H1 (cell line): ENCODE data around the gene POLR3E. TPM values are rescaled to one million over a fixed set of nuclear protein-coding genes. Genes with fewer than 3 reads are reported as not detected.

Experiments
- CTCF ChIA-PET: fragments of 300-600 bp; sonication (Branson Sonifier 250); formaldehyde crosslinking; loops from one replicate; lab custom pipeline; 2021; ENCODE audit not compliant: partially characterized antibody; lab: Charles Lee
- POLR2A ChIA-PET: fragments of 300-600 bp; sonication (Branson Sonifier 250); formaldehyde crosslinking; loops from one replicate; lab custom pipeline; 2021; ENCODE audit warnings: inconsistent platforms; ENCODE audit not compliant: partially characterized antibody; lab: Charles Lee
- DNase-seq, 2 experiments: peaks; one replicate each; pipeline versions ENCODE4 v3.0.0 to v3.0.0-alpha.2; 2010 to 2022; ENCODE audit warnings: low spot score in 2 of 2, low read depth in 1 of 2, mixed read lengths in 1 of 2
- FAIRE-seq: peaks from 2 replicates; lab custom pipeline; 2011; peaks lifted over from hg19 to GRCh38; lab: Jason Lieb, UNC
- H2AFZ ChIP-seq: 2 replicates; pipeline ENCODE4 v1.8.1; 2012; ENCODE audit warnings: low read length, inconsistent platforms
- H2AK5ac ChIP-seq: 2 replicates; pipeline ENCODE4 v1.6.1; 2013; ENCODE audit warnings: low read depth, low read length
- H2BK120ac ChIP-seq: replicated peaks from 2 replicates; pipeline ENCODE3; 2013; ENCODE audit warnings: low read depth, low read length, inconsistent platforms
- H2BK12ac ChIP-seq: 2 replicates; pipeline ENCODE4 v1.6.1; 2013; ENCODE audit warnings: low read depth, low read length
- H2BK15ac ChIP-seq: 2 replicates; pipeline ENCODE4 v1.6.1; 2013; ENCODE audit warnings: low read length
- H2BK20ac ChIP-seq: 2 replicates; pipeline ENCODE4 v1.6.1; 2013; ENCODE audit warnings: low read length
- H2BK5ac ChIP-seq: 2 replicates; pipeline ENCODE4 v1.6.1; 2013; ENCODE audit warnings: low read depth, low read length
- H3K14ac ChIP-seq: 2 replicates; pipeline ENCODE4 v1.6.1; 2013; ENCODE audit warnings: inconsistent platforms; ENCODE audit not compliant: insufficient read length
- H3K18ac ChIP-seq: 2 replicates; pipeline ENCODE4 v1.6.1; 2013; ENCODE audit warnings: low read length; ENCODE audit errors: extremely low read depth
- H3K23ac ChIP-seq: 2 replicates; pipeline ENCODE4 v1.6.1; 2013; ENCODE audit warnings: inconsistent platforms; ENCODE audit not compliant: insufficient read length
- H3K23me2 ChIP-seq: 2 replicates; pipeline ENCODE4 v1.6.1; 2013; ENCODE audit warnings: low read depth, low read length
- H3K27ac ChIP-seq: 2 replicates; pipeline ENCODE4 v1.6.1; 2011; ENCODE audit warnings: low read depth, low read length, inconsistent platforms
- H3K27me3 ChIP-seq, 4 experiments: replicated peaks in 1 of 4; 1 replicate in 1 of 4; 2 replicates in 3 of 4; pipeline versions ENCODE4 v1.6.1 to v1.8.1; 2011 to 2013; ENCODE audit warnings: low read length in 3 of 4, mild to moderate bottlenecking in 3 of 4, inconsistent platforms in 2 of 4, mixed read lengths in 2 of 4, moderate library complexity in 1 of 4; ENCODE audit not compliant: control insufficient read depth in 3 of 4, insufficient read depth in 3 of 4; ENCODE audit errors: extremely low read depth in 1 of 4
- H3K36me3 ChIP-seq, 4 experiments: 2 replicates each; pipeline versions ENCODE4 v1.6.1 to v1.8.1; 2011 to 2013; ENCODE audit warnings: mild to moderate bottlenecking in 4 of 4, low read length in 3 of 4, moderate library complexity in 2 of 4, control low read depth in 1 of 4, inconsistent platforms in 1 of 4; ENCODE audit not compliant: insufficient read depth in 4 of 4, control insufficient read depth in 2 of 4
- H3K4ac ChIP-seq: replicated peaks from 2 replicates; pipeline ENCODE3; 2013; ENCODE audit warnings: low read length, low read depth, mixed read lengths, inconsistent platforms; ENCODE audit not compliant: insufficient read length
- H3K4me1 ChIP-seq, 4 experiments: replicated peaks in 1 of 4; 1 replicate in 1 of 4; 2 replicates in 3 of 4; pipeline versions ENCODE4 v1.6.1 to v1.8.1; 2011 to 2013; ENCODE audit warnings: low read length in 3 of 4, inconsistent platforms in 2 of 4, mixed read lengths in 1 of 4; ENCODE audit not compliant: insufficient read depth in 4 of 4, control insufficient read depth in 3 of 4
- H3K4me2 ChIP-seq, 2 experiments: 2 replicates each; pipeline versions ENCODE4 v1.6.1 to v1.8.1; 2011 to 2013; ENCODE audit warnings: low read depth in 2 of 2, low read length in 2 of 2, control low read depth in 1 of 2, inconsistent platforms in 1 of 2, mild to moderate bottlenecking in 1 of 2; ENCODE audit not compliant: insufficient read depth in 1 of 2
- H3K4me3 ChIP-seq, 4 experiments: fragments of 200-600, 300-600 bp in 1 of 4; sonication (generic), shearing (Covaris generic), sonication (Bioruptor Twin) in 1 of 4; 2 replicates each; pipeline versions ENCODE4 v1.5.1 to v1.8.1; 2011 to 2016; ENCODE audit warnings: low read length in 4 of 4, low read depth in 3 of 4, control low read depth in 2 of 4, inconsistent platforms in 2 of 4, mild to moderate bottlenecking in 2 of 4, mixed read lengths in 1 of 4, moderate library complexity in 1 of 4; ENCODE audit not compliant: insufficient read depth in 2 of 4; ENCODE audit errors: extremely low read depth in 1 of 4
- H3K56ac ChIP-seq: replicated peaks from 2 replicates; pipeline ENCODE3; 2013; ENCODE audit warnings: low read depth, mild to moderate bottlenecking, mixed read lengths, low read length, inconsistent platforms; ENCODE audit not compliant: insufficient read length
- H3K79me1 ChIP-seq: 2 replicates; pipeline ENCODE4 v1.6.1; 2013; ENCODE audit warnings: low read depth, low read length, control low read depth
- H3K79me2 ChIP-seq, 2 experiments: 2 replicates each; pipeline versions ENCODE4 v1.6.1 to v1.8.1; 2012 to 2013; ENCODE audit warnings: low read length in 2 of 2, mild to moderate bottlenecking in 2 of 2, inconsistent platforms in 1 of 2; ENCODE audit not compliant: insufficient read depth in 2 of 2, control insufficient read depth in 1 of 2
- H3K9ac ChIP-seq, 4 experiments: replicated peaks in 1 of 4; 1 replicate in 1 of 4; 2 replicates in 3 of 4; pipeline versions ENCODE4 v1.6.1 to v1.8.1; 2011 to 2013; ENCODE audit warnings: low read depth in 3 of 4, low read length in 3 of 4, control low read depth in 2 of 4, mild to moderate bottlenecking in 2 of 4, moderate library complexity in 2 of 4, inconsistent platforms in 1 of 4; ENCODE audit errors: extremely low read depth in 1 of 4
- H3K9me3 ChIP-seq, 2 experiments: 2 replicates each; pipeline versions ENCODE4 v1.6.1 to v1.8.1; 2012 to 2013; ENCODE audit warnings: mild to moderate bottlenecking in 2 of 2, moderate library complexity in 2 of 2, control low read depth in 1 of 2, inconsistent platforms in 1 of 2, low read depth in 1 of 2, low read length in 1 of 2, mixed read lengths in 1 of 2; ENCODE audit not compliant: insufficient read depth in 2 of 2
- H4K20me1 ChIP-seq, 2 experiments: replicated peaks in 1 of 2; 2 replicates each; pipeline versions ENCODE3 to v1.8.1; 2011 to 2013; ENCODE audit warnings: inconsistent platforms in 2 of 2, low read length in 2 of 2, mild to moderate bottlenecking in 1 of 2; ENCODE audit not compliant: insufficient read depth in 2 of 2, control insufficient read depth in 1 of 2
- H4K5ac ChIP-seq: 2 replicates; pipeline ENCODE4 v1.6.1; 2013; ENCODE audit warnings: low read length, low read depth, mixed read lengths, inconsistent platforms; ENCODE audit not compliant: insufficient read length
- H4K8ac ChIP-seq: 2 replicates; pipeline ENCODE4 v1.8.0; 2013; ENCODE audit warnings: mild to moderate bottlenecking, moderate library complexity, low read length, inconsistent platforms; ENCODE audit not compliant: insufficient read depth; ENCODE audit errors: extremely low read depth
- H4K91ac ChIP-seq: replicated peaks from 2 replicates; pipeline ENCODE3; 2013; ENCODE audit warnings: low read length, mixed read lengths, inconsistent platforms; ENCODE audit not compliant: insufficient read length
- FOSL1 ChIP-seq: IDR thresholded peaks from 2 replicates; pipeline ENCODE4 v1.6.1; 2011; ENCODE audit warnings: mild to moderate bottlenecking, low read depth, low read length, moderate library complexity; ENCODE audit not compliant: insufficient read depth
- KDM1A ChIP-seq: fragments of 200-600, 300-600 bp; sonication (generic); IDR thresholded peaks from 2 replicates; pipeline ENCODE4 v1.7.1; 2016; ENCODE audit warnings: mild to moderate bottlenecking, low read length, borderline replicate concordance
- WGBS, 2 experiments: shearing (Covaris generic) in 1 of 2; methylation state at CpG; one replicate each; pipeline versions ENCODE4 v1.1.6 to v1.1.7; 2013 to 2015; ENCODE audit warnings: low lambda C conversion rate in 2 of 2, mixed read lengths in 2 of 2, inconsistent platforms in 1 of 2, low coverage in 1 of 2, missing lambda C conversion rate in 1 of 2; ENCODE audit not compliant: insufficient replicate concordance in 2 of 2, insufficient coverage in 1 of 2, insufficient read length in 1 of 2; ENCODE audit errors: extremely low coverage in 1 of 2, missing lambda C conversion rate in 1 of 2; 5-methylcytosine and 5-hydroxymethylcytosine counted together
- long read RNA-seq, 2 experiments: library from RNA in 1 of 2; library from capped mRNA in 1 of 2; stranded (forward); transcript quantifications; one replicate each; pipeline ENCODE4 v2.0.0, GENCODE V29; 2021; ENCODE audit warnings: inconsistent platforms in 1 of 2
- polyA minus RNA-seq, 3 experiments: library from RNA; depleted of rRNA, polyadenylated mRNA; stranded (reverse); fragments of >200 nt; gene quantifications; 1 replicate in 2 of 3; 2 replicates in 1 of 3; pipeline ENCODE4 v1.2.3, GENCODE V29; 2011
- polyA plus RNA-seq, 7 experiments: library from polyadenylated mRNA; depleted of rRNA in 3 of 7; stranded (reverse) in 5 of 7; unstranded in 2 of 7; fragments of >200 nt in 5 of 7; fragments of 200-250 nt in 2 of 7; gene quantifications; 1 replicate in 5 of 7; 2 replicates in 1 of 7; 4 replicates in 1 of 7; pipeline versions ENCODE4 v1.2.1 to v1.2.3, GENCODE V29; 2011 to 2013; ENCODE audit warnings: missing spikeins in 2 of 7, mixed read lengths in 2 of 7
- total RNA-seq: library from RNA; stranded (reverse); fragmentation: NEBNext Ultra II Directional; extraction: Animal tissue kit (Norgen Biotek cat#: 25700); gene quantifications from 2 replicates; pipeline ENCODE4 v1.2.1, GENCODE V29; 2021

POLR3E gene
- total RNA-seq, result 91.3 and 96.5 TPM in 2 replicates
- 125 and 164 TPM in 2 replicates for polyA plus RNA-seq (2011; rRNA removed)
- 175 TPM for polyA plus RNA-seq (2011; cell fraction: cytosol; rRNA removed)
- polyA plus RNA-seq (2011; cell fraction: nucleus; rRNA removed), result 290 TPM
- polyA plus RNA-seq (2012, experiment 1 of 2), result 62.5 to 78.0 TPM (median 71.7 TPM) in 4 replicates
- 17.3 TPM for polyA plus RNA-seq (2012, experiment 2 of 2)
- 44.4 TPM for polyA plus RNA-seq (2013, experiment 1 of 2)
- polyA plus RNA-seq (2013, experiment 2 of 2), result 44.4 TPM
- polyA minus RNA-seq (2011; rRNA and poly(A)+ RNA removed), result 338 and 528 TPM in 2 replicates
- 114 TPM for polyA minus RNA-seq (2011; cell fraction: cytosol; rRNA and poly(A)+ RNA removed)
- 154 TPM for polyA minus RNA-seq (2011; cell fraction: nucleus; rRNA and poly(A)+ RNA removed)
- long read RNA-seq, experiment 1, partial matches to known transcripts, result 37 of 44 reads
- long read RNA-seq, experiment 1, other reads (novel, unspliced or antisense), result 5 of 44 reads
- long read RNA-seq, experiment 2, partial matches to known transcripts, result 2 of 2 reads
- long read RNA-seq, experiment 2, other reads (novel, unspliced or antisense), result 0 of 2 reads

- Histone ChIP-seq H3K9ac (peak within 1 kb of the TSS; percentile 51 to 98 (median 90)), H2AFZ (peak within 1 kb of the TSS; percentile 72), H4K5ac (peak within 1 kb of the TSS; percentile 88), H3K23ac (no peak within 1 kb of the TSS), H3K18ac (peak within 1 kb of the TSS; percentile 96), H3K4ac (peak within 1 kb of the TSS; percentile 54), H3K56ac (peak within 1 kb of the TSS; percentile 84), H3K23me2 (peaks cover 5% of the 10 kb centered on the region; the same call in 1 of the 2 replicates), H3K79me1 (peaks cover 7% of the 10 kb centered on the region; the same call in 1 of the 2 replicates), H3K79me2 (peaks cover 7 to 44% of the 10 kb centered on the region in 2 experiments; a peak in 2 of 4 replicates), H4K91ac (peak within 1 kb of the TSS; percentile 69), H3K4me1 (peaks cover 0 to 2% (median under 1%) of the 10 kb centered on the region in 4 experiments; a peak in 2 of 7 replicates), H4K8ac (peak within 1 kb of the TSS; percentile 93), H2BK5ac (peak within 1 kb of the TSS; percentile 88), H3K9me3 (no peaks in the 10 kb centered on the region), H3K4me3 (peak within 1 kb of the TSS; percentile 63 to 96 (median 93)), H3K27me3 (no peaks in the 10 kb centered on the region), H2AK5ac (no peak within 1 kb of the TSS), H2BK20ac (no peak within 1 kb of the TSS), H4K20me1 (peaks cover 9 to 26% of the 10 kb centered on the region in 2 experiments), H3K36me3 (peaks cover 0 to 4% (median 3%) of the 10 kb centered on the region in 4 experiments; a peak in 3 of 8 replicates), H2BK15ac (no peak within 1 kb of the TSS), H2BK12ac (no peak within 1 kb of the TSS), H3K27ac (peak within 1 kb of the TSS; percentile 93), H2BK120ac (no peak within 1 kb of the TSS), H3K14ac (no peak within 1 kb of the TSS), H3K4me2 (peak within 1 kb of the TSS; percentile 74 to 81)
- 2% methylated on average over 35 of the region's 76 CpGs; no CpG with 5 or more reads in 1 of the 2 experiments for WGBS, 2 experiments
- peak; percentile 13 for FAIRE-seq
- ChIA-PET POLR2A (interaction anchor here (0.8 to 3.5 kb wide), 11 partner anchors 19 to 290 kb away, joined by 3 to 18 read pairs (median 4); partner anchors contain the start of gene EEF2K), CTCF (interaction anchor here (0.6 to 2.7 kb wide), 10 partner anchors 12 to 155 kb away, joined by 3 to 13 read pairs (median 3); partner anchors contain the start of gene EEF2K)
- peak; percentile 96 to 100 for DNase-seq
- TF ChIP-seq KDM1A (0 out of 2 replicates have a peak, but pooled peaks have one; percentile 15), FOSL1 (no peak)
These were observed at the start of gene POLR3E for GRCh38 chr16:22297114-22297870. Gene POLR3E, plus strand, starts transcription at chr16:22297409. Its CDS starts 5,560 bp downstream, at chr16:22302969.
